Gastrocnemius medialis (tissue), 4 donors: ENCODE results near the gene GART. TPM values are rescaled to one million over a fixed set of nuclear protein-coding genes. Genes with fewer than 3 reads are reported as not detected.
"Not testable (repeated sequence)": the region's sequence is repeated elsewhere in the genome, so short reads cannot be mapped to it uniquely, and the experiment has no call there.

Experiments
- ATAC-seq, 2 donors: fragments of 150-250 bp; one replicate each; pipeline ENCODE4 v1.9.1; 2016
- DNase-seq, 2 donors: peaks; one replicate each; pipeline ENCODE4 v3.0.0-alpha.2; 2019
- H3K27ac ChIP-seq, 4 donors: fragments of 200-600 bp; sonication (generic); 1 replicate in 1 of 4; 2 replicates in 3 of 4; pipeline ENCODE4 v1.5.1; 2016 to 2018; ENCODE audit warnings: mild to moderate bottlenecking in 2 of 4, moderate library complexity in 1 of 4
- H3K27me3 ChIP-seq, 3 donors: fragments of 200-600 bp; sonication (generic) in 2 of 3; 1 replicate in 1 of 3; 2 replicates in 2 of 3; pipeline versions ENCODE4 v1.5.1 to v1.6.0; 2016 to 2019; ENCODE audit warnings: mild to moderate bottlenecking in 1 of 3, moderate library complexity in 1 of 3
- H3K36me3 ChIP-seq, 2 donors: fragments of 200-600 bp; sonication (generic) in 1 of 2; one replicate each; pipeline ENCODE4 v1.5.1; 2017 to 2018
- H3K4me1 ChIP-seq, 2 donors: fragments of 200-600 bp; sonication (generic) in 1 of 2; one replicate each; pipeline ENCODE4 v1.5.1; 2016 to 2017; ENCODE audit warnings: mild to moderate bottlenecking in 2 of 2
- H3K4me3 ChIP-seq, 4 donors: fragments of 200-600 bp; sonication (generic) in 3 of 4; 1 replicate in 1 of 4; 2 replicates in 3 of 4; pipeline ENCODE4 v1.5.1; 2016 to 2019; ENCODE audit warnings: mild to moderate bottlenecking in 2 of 4
- H3K9me3 ChIP-seq, 3 donors: fragments of 200-600 bp; sonication (generic) in 2 of 3; 1 replicate in 1 of 3; 2 replicates in 2 of 3; pipeline ENCODE4 v1.5.1; 2016 to 2019
- CTCF ChIP-seq, 5 experiments: fragments of 450-650 bp in 3 of 5; fragments of 200-600 bp in 2 of 5; sonication (generic) in 2 of 5; IDR thresholded peaks in 4 of 5; conservative IDR thresholded peaks in 1 of 5; 1 replicate in 4 of 5; 2 replicates in 1 of 5; pipeline ENCODE4 v1.5.1; 2016 to 2019; ENCODE audit warnings: antibody characterized with exemption in 5 of 5, mild to moderate bottlenecking in 3 of 5, moderate library complexity in 3 of 5
- POLR2A ChIP-seq, 2 donors: fragments of 450-650 bp; IDR thresholded peaks; one replicate each; pipeline ENCODE4 v1.6.1; 2017; ENCODE audit warnings: antibody characterized with exemption in 2 of 2, mild to moderate bottlenecking in 2 of 2, moderate library complexity in 2 of 2
- in situ Hi-C, 4 donors: fragments of 200-750 bp; cut with MboI; loops; one replicate each; pipeline versions ENCODE4 v1.15.0 to v1.8.0; 2017; ENCODE audit warnings: low sequenced_read_pairs in 4 of 4
- intact Hi-C: fragments of 100-400 bp; cut with DNase I; formaldehyde crosslinking; loops from one replicate; pipeline ENCODE4 v1.15.1; 2023; ENCODE audit warnings: low total_unique reads
- total RNA-seq, 4 donors: library from RNA; depleted of rRNA; stranded (reverse); fragments of >200 nt; gene quantifications; one replicate each; pipeline versions ENCODE4 v1.1.0 to v1.2.3, GENCODE V29; 2016

GART gene
- total RNA-seq, 4 donors from 2014 or later = 46.3 to 97.5 (median 55.4) TPM

GRCh38 chr21:33478182-33478581, 63.7 kb downstream of the GART start:
- Histone ChIP-seq H3K4me3 (peak overlapping the region; percentile 74 to 99 (median 88)), H3K36me3 (no peaks in the 10 kb centered on the region), H3K27ac (peak overlapping the region; percentile 88 to 98 (median 94)), H3K27me3 (no peaks in the 10 kb centered on the region), H3K9me3 (no peaks in the 10 kb centered on the region), H3K4me1 (peaks cover 13 to 14% of the 10 kb centered on the region in 2 donors)
- DNase-seq (no peak), ATAC-seq (no peak)
- in situ Hi-C loops = no loop called here
- intact Hi-C loops = no loop called here
- TF ChIP-seq POLR2A (IDR thresholded peaks at IDR 0.05) = no peak

GRCh38 chr21:33477066-33477465, 64.9 kb downstream of the GART start:
- no peak overlapping the region for H3K27ac ChIP-seq
- H3K27me3 ChIP-seq = no peaks in the 10 kb centered on the region
- no peak for TF ChIP-seq POLR2A (IDR thresholded peaks at IDR 0.05)
- no peak for TF ChIP-seq CTCF (IDR thresholded peaks at IDR 0.05 in 4 of 5, conservative IDR thresholded peaks at IDR 0.05 in 1 of 5)
- no peak for ATAC-seq
- no peaks in the 10 kb centered on the region for H3K9me3 ChIP-seq
- DNase-seq = no peak
- H3K4me3 ChIP-seq = no peak overlapping the region
- H3K4me1 ChIP-seq = peaks cover 13 to 14% of the 10 kb centered on the region in 2 donors
- no peaks in the 10 kb centered on the region for H3K36me3 ChIP-seq
- intact Hi-C loops (no loop called here), in situ Hi-C loops (no loop called here)

GRCh38 chr21:33473344-33473743, 68.6 kb downstream of the GART start:
- in situ Hi-C loops = no loop called here
- peaks cover 3 to 8% of the 10 kb centered on the region in 2 donors for H3K4me1 ChIP-seq
- no peak for ATAC-seq
- intact Hi-C loops = no loop called here
- no peaks in the 10 kb centered on the region for H3K36me3 ChIP-seq
- no peaks in the 10 kb centered on the region for H3K9me3 ChIP-seq
- no peak for DNase-seq
- H3K4me3 ChIP-seq = no peak overlapping the region
- no peak overlapping the region for H3K27ac ChIP-seq
- no peaks in the 10 kb centered on the region for H3K27me3 ChIP-seq
- TF ChIP-seq CTCF (IDR thresholded peaks at IDR 0.05 in 4 of 5, conservative IDR thresholded peaks at IDR 0.05 in 1 of 5) = no peak
- TF ChIP-seq POLR2A (IDR thresholded peaks at IDR 0.05) = no peak

- Histone ChIP-seq H3K27me3 (no peaks in the 10 kb centered on the region), H3K36me3 (peaks cover 0 to 5% of the 10 kb centered on the region in 2 donors), H3K4me1 (no peaks in the 10 kb centered on the region), H3K4me3 (no peak overlapping the region), H3K27ac (no peak overlapping the region), H3K9me3 (no peaks in the 10 kb centered on the region)
- in situ Hi-C loops = no loop called here
- intact Hi-C loops = no loop called here
- DNase-seq (no peak), ATAC-seq (no peak)
- TF ChIP-seq CTCF (IDR thresholded peaks at IDR 0.05 in 4 of 5, conservative IDR thresholded peaks at IDR 0.05 in 1 of 5) (no peak), POLR2A (IDR thresholded peaks at IDR 0.05) (no peak)
These were observed 71.2 kb downstream of the GART start for GRCh38 chr21:33470701-33471100.

- ATAC-seq, DNase-seq, intact Hi-C loops, H3K9me3 ChIP-seq, H3K4me3 ChIP-seq, H3K27me3 ChIP-seq, in situ Hi-C loops, H3K4me1 ChIP-seq, H3K27ac ChIP-seq: not testable (repeated sequence)
- H3K36me3 ChIP-seq = peaks cover 0 to 14% of the 10 kb centered on the region in 2 donors
These were observed 72.7 kb downstream of the GART start for GRCh38 chr21:33469183-33469582.
